Hepatic stellate cell (primary cell): Measurements from ENCODE around the gene XPO6.
A peak's percentile ranks its signal among the peaks of the same experiment; 100 is the strongest.

Experiments
- DNase-seq: peaks from one replicate; pipeline ENCODE4 v3.0.0; 2011; ENCODE audit warnings: low spot score

The XPO6 gene

GRCh38 chr16:28089205-28089991 lies 122.4 kb downstream of the XPO6 start:
- no peak for DNase-seq

GRCh38 chr16:28087675-28088300 lies 124.0 kb downstream of the XPO6 start:
- DNase-seq, result no peak

DNA sequence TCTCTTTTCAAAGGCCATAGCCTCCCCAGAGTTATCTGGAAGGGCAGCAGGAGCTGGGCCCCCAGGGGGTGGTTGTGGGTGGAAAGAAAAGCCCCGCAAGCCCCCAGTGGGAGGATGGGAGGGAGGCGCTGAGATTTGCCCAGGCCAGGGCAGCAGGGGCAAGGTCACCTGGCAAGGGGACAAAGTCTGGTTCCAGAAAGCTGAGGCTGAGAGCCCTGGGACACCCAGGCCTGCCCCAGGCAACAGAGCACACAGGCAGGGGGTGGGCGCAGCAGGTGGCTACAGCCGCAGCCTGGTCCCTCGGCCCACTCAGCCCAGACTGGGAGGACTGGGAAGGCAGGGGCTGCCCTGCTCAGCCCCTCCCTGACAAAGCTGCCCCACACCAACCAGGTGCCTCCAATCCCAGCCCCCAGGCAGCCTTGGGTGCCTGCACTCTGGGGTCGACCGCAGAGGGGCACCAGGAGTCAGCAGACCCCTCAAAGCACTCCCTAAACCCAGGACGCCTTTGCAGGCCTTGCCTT lies 124.6 kb downstream of the XPO6 start:
- DNase-seq, result no peak

- no peak for DNase-seq
Measured at GRCh38 chr16:28086186-28087139, 125.3 kb downstream of the XPO6 start.

DNA sequence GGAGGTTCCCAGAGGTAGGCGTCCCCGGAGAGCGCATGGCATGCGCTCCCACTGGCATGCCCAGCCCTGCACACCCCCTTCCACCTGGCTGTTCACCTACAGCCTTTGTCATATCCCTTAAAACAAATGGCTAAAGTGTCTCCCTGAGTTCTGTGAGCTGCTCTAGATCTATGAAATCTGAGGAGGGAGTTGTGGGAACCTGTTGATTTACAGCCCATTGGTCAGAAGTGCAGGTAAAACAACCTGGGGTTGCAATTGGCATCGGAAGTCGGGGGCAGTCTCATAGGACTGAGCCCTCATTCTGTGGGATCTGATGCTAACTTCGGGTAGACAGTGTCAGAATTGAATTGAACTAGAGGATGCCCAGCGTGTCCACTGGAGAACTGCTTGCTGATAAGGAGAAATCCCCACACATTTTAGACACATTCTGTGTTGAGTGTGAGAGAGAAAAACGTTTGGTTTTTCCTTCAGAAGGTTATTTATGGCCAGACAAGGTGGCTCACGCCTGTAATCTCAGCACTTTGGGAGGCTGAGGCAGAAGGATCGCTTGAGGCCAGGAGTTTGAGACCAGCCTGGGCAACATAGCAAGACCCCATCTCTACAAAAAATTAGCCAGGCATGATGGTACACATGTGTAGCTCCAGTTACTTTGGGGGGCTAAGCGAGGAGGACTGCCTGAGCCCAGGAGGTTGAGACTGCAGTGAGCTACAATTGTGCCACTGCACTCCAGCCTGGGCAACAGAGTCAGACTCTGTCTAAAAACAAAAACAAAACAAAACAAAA lies 126.2 kb downstream of the XPO6 start:
- no peak for DNase-seq

DNA sequence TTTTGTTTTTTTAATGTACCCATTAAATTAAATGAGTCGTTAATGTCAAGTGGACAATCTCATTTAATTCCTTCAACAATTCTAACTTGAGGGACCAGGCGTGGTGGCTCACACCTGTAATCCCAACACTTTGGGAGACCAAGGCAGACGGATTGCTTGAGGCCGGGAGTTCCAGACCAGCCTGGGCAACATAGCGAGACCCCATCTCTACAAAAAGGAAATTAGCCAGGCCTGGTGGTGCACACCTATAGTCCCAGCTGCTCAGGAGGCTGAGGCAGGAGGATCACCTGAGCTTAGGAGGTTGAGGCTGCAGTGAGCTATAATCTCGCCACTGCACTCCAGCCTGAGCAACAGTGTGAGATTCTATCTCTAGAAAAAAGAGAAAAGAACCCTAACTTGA lies 127.6 kb downstream of the XPO6 start:
- no peak for DNase-seq

DNA sequence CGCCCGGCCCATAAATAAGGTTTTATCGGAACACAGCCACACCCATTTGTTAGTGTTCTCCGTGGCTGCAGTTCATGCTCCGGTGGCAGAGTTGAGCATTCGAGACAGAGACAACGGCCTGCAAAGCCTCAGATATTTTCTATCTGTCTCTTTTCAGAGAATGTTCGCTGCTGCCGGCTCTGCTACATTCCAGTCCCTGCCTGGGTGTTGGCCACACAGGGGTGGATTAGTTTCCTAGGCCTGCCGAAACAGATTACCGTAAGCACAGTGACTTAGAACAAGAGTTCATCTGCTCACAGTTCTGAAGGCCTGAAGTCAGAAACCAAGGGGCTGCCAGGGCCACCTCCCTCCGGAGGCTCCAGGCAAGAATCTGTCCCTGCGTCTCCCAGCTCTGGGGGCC lies 129.1 kb downstream of the XPO6 start:
- DNase-seq, result no peak

DNA sequence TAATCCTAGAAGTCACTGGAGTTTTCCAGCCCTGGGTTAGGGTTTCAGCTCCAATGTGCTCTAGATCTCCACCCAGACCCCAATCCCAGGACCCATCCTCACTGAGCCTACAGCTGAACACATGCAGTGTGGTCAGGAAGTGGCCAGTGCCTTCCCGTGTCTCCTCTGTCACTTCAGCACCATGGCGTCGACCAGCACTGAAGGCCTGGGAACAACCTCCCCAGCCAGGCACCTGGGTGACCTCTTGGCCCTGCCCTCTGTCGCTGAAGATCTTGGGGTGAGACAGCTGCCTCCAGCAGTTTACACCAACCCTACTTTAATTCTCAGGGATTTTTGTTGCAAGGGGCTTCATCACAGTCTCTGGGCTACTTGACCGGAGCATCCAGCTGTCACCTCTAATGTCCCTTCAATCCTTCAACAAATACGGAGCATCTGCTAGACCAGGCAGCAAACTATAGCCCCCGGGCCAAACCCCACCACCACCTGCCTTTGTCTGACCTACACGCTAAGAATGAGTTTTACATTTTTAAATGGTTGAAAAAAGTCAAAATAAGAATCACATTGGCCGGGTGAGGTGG lies 130.3 kb downstream of the XPO6 start:
- no peak for DNase-seq

GRCh38 chr16:28078261-28078660 lies 133.5 kb downstream of the XPO6 start:
- no peak for DNase-seq

GRCh38 chr16:28073836-28074235 lies 137.9 kb downstream of the XPO6 start:
- DNase-seq, result no peak

GRCh38 chr16:28072087-28072486 lies 139.7 kb downstream of the XPO6 start:
- DNase-seq, result no peak

GRCh38 chr16:28069971-28070794 lies 141.6 kb downstream of the XPO6 start:
- DNase-seq, result no peak

DNA sequence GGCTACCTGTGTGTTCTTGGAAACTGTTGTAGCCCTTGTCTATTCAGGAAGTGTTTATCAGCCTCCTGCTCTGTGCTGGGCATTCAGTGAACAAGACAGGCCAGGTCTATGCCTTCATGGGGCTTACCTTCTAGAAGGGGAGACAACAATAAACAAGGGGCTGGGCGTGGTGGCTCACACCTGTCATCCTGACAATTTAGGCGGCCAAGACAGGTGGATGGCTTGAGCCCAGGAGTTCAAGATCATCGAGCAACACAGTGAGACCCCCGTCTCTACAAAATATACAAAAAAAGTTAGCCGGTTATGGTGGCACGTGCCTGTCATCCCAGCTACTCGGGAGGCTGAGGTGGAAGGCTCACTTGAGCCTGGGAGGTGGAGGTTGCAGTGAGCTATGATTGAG lies 142.8 kb downstream of the XPO6 start:
- no peak for DNase-seq

- peak; percentile 65 for DNase-seq
Measured at GRCh38 chr16:28067604-28068379, 144.0 kb downstream of the XPO6 start.

DNA sequence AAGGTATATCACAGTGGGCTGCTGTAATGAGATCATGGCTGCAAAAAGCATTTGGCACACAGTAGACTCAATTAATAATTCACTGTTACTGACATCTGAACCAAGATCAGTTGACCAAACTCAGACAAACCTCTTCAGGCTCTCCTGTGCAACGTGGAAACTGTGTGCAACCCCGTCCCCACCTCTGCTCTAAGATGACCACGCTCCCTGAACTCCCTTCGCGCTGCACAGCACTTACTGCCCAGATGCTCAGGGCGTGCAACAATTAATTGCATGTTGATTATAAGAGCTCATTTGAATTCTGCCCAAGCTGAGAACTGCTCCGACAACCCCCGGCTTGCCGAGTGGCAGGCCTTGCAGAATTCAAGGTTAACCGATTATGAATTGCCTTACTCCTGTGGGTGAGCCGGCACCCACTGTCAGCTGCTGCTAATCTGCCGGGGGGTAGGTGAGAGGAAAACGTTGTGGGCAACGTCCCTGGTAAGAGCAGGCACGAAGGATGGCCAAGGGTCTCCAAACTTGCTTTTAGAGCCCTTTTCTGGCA lies 147.0 kb downstream of the XPO6 start:
- DNase-seq, result no peak

DNA sequence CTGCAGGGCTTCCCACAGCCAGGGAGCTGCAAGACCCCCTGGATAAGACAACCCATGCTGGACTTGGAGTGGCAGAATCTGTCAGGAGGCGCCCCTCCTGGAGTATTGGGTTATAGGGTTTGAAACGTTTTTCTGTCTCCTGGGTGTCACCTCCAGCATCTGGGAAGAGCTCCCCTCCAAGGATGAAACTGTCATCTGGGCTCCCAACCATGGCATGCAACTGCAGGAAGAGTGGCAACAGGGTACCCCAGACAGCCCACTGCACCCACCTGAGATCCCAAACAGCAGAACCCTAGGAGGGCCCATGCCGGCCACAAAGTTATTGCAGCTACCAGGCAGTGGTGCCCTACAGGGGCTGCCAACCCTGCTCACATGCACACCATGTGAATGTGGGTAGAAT lies 147.6 kb downstream of the XPO6 start:
- no peak for DNase-seq

DNA sequence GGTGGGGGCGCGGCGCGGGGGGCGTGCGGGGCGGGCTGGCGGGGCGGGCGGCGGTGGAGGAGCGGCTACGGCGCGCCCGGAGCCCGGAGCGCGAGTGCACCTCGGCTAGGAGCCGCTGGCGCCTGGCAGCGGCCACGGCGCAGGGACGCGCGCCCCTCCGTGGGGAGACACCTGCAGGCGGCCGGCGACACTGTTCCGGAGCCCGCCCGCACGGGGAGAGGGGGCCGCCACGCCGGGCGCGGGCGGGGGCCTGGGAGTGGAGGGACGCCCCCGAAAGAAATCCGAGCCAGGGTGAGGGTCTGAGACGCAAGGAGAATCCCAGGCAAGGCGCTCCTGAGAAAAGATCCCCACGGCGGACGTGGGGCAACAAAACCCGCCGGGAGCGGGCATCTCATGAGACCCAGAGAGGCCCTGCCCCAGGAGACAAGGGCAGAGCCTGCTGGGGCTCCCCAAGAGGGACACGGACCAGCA lies 148.1 kb downstream of the XPO6 start, which contains the start of gene GSG1L:
TSS of gene GSG1L (minus strand) at position 124 of the 471 bp plus-strand sequence. CDS start 290 bp downstream, outside the sequence.
- DNase-seq, result no peak

DNA sequence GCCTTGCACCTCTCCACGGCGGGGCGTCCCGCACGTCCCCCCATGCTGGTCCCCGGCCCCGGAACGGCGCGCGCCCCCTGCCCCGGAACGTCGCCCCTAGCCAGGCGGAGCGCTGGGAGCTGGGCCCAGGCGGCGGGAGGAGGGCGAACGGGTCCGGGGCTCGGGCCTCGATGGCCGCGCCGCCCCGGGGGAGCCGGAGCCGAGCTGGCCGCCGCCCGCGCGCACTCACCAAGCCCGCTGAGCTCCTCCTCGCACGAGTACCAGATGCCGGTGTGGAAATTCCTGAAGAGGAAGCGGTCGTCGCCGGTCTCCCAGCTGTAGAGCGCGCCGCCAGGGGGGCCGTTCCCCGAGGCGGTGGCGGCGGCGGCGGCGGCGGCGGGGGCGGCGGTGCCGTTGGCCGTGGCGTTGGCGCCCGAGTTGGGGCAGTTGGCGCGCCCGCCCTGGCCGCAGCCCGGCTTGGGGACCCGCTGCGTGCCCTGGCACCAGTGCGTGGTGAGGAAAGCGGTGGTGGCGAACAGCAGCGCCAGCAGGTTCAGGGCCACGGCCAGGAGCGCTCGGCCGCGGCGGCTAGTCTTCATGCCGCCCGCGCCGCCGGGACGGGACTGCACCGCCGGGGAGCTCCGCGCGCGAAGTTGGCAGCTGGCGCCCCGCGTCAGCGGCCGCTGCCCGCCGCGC lies 148.8 kb downstream of the XPO6 start:
- no peak for DNase-seq
